GM23248 (cell line): ENCODE data around the gene RPN1.

ENCODE experiments used
- EZH2 ChIP-seq: fragments of 200-600 bp; sonication (generic); IDR thresholded peaks from 2 replicates; pipeline ENCODE4 v1.6.1; 2018; ENCODE audit warnings: antibody characterized with exemption, mild to moderate bottlenecking; ENCODE audit not compliant: insufficient read depth, poor library complexity, severe bottlenecking
- EZH2phosphoT487 ChIP-seq: fragments of 200-600 bp; sonication (generic); IDR thresholded peaks from 2 replicates; pipeline ENCODE4 v1.6.1; 2018; ENCODE audit warnings: antibody characterized with exemption, moderate library complexity, mild to moderate bottlenecking, low read depth; ENCODE audit not compliant: insufficient read depth

- no peak for TF ChIP-seq EZH2phosphoT487
- no peak for TF ChIP-seq EZH2
Measured at GRCh38 chr3:128610451-128611070, 40.1 kb downstream of the RPN1 start.
